ENCODE measurements around the gene OPN1SW. TPM values are rescaled to one million over a fixed set of nuclear protein-coding genes. Genes with fewer than 3 reads are reported as not detected.

OPN1SW gene
- polyA plus RNA-seq, 3 donors, result not detected

- no peak overlapping the region for H3K27ac ChIP-seq (ENCODE audit: low read depth, low read length)
- 7 to 12% (median 8%) methylated on average over 13 of the region's 13 CpGs for WGBS, 3 donors
Observed at GRCh38 chr7:128739990-128740682, 35.5 kb downstream of the OPN1SW start.

GRCh38 chr7:128739048-128739962 is 36.3 kb downstream of the OPN1SW start, which contains the start of gene CALU:
Gene CALU (plus strand): TSS chr7:128739359. CDS start chr7:128748584, 9,225 bp downstream.
- 0% methylated on average over 74 of the region's 74 CpGs for WGBS, 3 donors
- peak within 1 kb of the TSS; percentile 48 for H3K27ac ChIP-seq (ENCODE audit: low read depth, low read length)

GRCh38 chr7:128738570-128739047 is 37.0 kb downstream of the OPN1SW start:
- WGBS, 3 donors, result 1 to 4% (median 2%) methylated on average over 8 of the region's 8 CpGs
- H3K27ac ChIP-seq (ENCODE audit: low read depth, low read length), result no peak overlapping the region

- H3K27ac ChIP-seq (ENCODE audit: low read depth, low read length), result no peak overlapping the region
- 36 to 48% (median 37%) methylated on average over 1 of the region's 1 CpG for WGBS, 3 donors
Observed at GRCh38 chr7:128737867-128738385, 37.7 kb downstream of the OPN1SW start.

- WGBS, 3 donors, result 79 to 96% (median 94%) methylated on average over 4 of the region's 4 CpGs
- H3K27ac ChIP-seq (ENCODE audit: low read depth, low read length), result no peak overlapping the region
Observed at GRCh38 chr7:128737441-128737840, 38.2 kb downstream of the OPN1SW start.

DNA sequence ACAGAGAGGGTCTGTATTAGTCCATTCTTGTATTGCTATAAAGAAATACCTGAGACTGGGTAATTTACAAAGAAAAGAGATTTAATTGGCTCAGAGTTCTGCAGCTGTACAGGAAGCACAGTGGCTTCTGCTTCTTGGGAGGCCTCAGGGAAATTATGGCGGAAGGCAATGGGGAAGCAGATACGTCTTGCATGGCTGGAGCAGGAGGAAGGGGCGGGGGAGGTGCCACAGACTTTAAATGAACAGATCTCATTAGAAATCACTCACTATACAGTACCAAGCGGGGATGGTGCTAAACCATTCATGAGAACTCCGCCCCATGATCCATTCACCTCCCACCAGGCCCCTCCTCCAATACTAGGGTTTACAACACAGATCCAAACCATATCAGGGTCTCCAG is 40.2 kb downstream of the OPN1SW start:
- WGBS, 3 donors, result 79 to 89% (median 81%) methylated on average over 5 of the region's 5 CpGs
- no peak overlapping the region for H3K27ac ChIP-seq (ENCODE audit: low read depth, low read length)

DNA sequence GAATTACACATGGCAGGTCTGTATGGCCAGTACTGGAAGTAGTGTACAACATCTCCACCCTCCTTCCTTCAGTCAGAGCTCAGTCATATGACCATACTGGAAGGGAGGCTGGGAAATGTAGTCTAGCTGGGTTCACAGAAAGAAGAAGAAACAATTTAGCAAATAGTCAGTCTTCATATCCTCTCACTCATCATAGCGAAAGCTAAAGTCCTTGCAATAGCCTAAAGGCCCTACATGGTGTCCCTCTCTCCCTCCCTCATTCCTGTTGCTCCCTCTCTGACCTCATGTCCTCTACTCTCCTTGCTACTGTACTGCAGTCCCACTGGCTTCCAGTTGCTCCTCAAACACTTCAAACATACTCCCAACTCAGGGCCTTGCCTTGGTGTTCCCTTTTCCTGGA is 40.7 kb downstream of the OPN1SW start:
- H3K27ac ChIP-seq (ENCODE audit: low read depth, low read length), result no peak overlapping the region
- 93 to 100% (median 95%) methylated on average over 1 of the region's 1 CpG for WGBS, 3 donors

DNA sequence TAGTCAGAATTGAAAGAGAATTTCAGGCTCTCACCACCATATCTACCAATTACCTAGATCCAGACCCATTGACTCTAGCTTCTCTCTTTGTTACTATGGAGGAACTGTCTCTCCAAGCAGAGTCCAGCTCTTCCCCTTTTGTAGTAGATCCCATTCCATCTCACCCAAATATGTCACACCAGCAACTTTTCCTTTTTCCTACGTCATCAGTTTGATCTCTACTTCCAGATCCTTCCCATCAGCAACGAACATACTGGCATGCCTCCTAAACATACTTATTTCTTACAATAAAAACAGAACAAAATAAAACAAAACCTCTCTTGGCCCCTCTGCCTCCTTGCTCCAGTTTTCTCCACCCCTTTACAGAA is 42.3 kb downstream of the OPN1SW start:
- H3K27ac ChIP-seq (ENCODE audit: low read depth, low read length), result no peak overlapping the region
- 61 to 79% (median 72%) methylated on average over 2 of the region's 2 CpGs for WGBS, 3 donors

DNA sequence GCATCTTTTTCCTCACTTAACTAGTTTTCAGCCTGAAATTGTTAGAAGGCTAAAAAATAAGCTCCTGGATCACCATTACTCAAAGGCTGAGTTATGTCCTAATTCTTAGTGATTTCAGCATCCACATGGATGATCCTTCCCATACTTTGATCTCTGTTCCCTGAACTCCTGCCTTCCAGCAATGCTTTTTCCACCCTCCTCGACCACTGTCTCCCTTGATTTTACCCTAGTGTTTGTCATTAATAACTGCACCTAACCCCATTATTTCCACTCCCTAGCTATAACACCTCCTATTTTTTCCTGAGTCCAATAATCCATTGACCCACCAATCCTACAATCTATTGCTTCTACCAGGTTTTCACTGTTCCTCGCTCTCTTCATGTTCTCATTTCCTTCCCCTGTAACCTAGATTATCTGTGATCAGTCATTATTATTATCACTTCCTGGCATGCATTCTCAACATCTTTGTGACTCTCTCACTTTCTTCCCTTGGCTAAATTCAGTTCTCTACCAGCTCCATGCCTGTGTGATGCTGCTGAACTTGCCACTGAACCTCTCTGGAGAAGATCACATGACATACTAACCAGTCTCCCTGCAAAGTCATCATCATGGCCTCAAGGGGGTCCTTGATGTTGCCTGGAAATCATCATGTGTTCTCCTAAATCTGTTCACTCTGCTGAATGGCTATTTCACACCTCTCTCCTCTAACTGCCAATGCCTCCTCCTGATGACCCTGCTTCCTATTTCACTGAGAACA is 42.9 kb downstream of the OPN1SW start:
- H3K27ac ChIP-seq (ENCODE audit: low read depth, low read length), result no peak overlapping the region
- 64 to 72% (median 68%) methylated on average over 2 of the region's 2 CpGs for WGBS, 3 donors

- WGBS, 3 donors, result 82 to 90% (median 86%) methylated on average over 8 of the region's 8 CpGs
- no peak overlapping the region for H3K27ac ChIP-seq (ENCODE audit: low read depth, low read length)
Observed at GRCh38 chr7:128731184-128731583, 44.4 kb downstream of the OPN1SW start.

DNA sequence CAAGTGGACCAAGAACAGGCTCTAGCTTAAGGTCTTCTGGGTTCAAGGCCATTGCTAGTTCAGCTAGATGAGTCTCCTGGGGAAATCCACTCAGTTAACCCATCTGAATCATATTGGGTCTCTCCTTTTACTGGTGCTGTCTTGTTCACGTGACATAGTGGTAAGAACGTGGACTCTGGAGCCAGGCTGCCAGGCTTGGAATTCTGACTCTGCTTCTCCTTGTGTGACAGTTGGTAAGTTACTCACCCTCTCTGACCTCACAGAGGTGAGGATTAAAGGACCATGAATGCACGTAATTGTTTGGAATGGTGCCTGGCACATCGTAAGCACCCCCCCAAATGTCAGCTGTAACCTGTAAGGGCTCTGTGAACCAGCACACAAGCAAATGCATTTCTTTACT is 46.1 kb downstream of the OPN1SW start:
- no peak overlapping the region for H3K27ac ChIP-seq (ENCODE audit: low read depth, low read length)
- 84 to 97% (median 85%) methylated on average over 4 of the region's 4 CpGs for WGBS, 3 donors

DNA sequence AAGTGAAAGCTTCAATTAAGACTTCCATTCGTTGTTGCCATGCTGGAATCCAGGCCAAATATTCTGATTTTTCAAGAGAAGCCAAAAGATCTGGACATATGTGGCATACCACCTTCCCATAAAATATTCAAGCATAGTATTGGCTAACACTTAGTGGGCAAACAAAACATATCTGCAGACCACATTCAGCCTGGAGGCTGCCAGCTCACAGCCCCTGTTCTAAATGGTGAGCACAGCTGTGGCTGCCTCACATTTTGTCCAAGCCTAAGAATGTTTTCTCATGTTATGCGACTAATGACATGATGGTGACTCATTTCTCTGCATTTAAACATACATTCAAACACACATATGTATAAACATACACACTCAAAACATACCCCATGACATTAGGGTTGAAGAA is 47.0 kb downstream of the OPN1SW start:
- 62 to 73% (median 73%) methylated on average over 2 of the region's 2 CpGs for WGBS, 3 donors
- H3K27ac ChIP-seq (ENCODE audit: low read depth, low read length), result no peak overlapping the region

GRCh38 chr7:128727239-128727638 is 48.4 kb downstream of the OPN1SW start:
- no peak overlapping the region for H3K27ac ChIP-seq (ENCODE audit: low read depth, low read length)
- 91 to 98% (median 92%) methylated on average over 4 of the region's 4 CpGs for WGBS, 3 donors

DNA sequence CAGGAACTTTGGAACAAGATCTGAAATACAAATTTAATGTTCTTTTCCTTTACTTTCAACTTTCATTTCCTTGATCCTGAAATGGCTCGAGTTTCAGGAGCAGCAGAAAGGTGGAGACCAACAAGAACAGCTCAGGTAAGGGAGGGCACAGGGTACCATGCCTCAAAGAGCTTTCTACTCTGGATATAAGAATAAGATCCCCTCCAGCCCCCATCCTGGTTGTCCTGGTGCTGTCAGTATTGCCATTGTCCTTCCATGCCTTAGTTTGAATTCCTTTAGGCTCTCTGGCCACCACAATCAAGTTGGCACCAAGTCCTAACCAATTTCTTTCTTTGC is 48.9 kb downstream of the OPN1SW start:
- H3K27ac ChIP-seq (ENCODE audit: low read depth, low read length), result no peak overlapping the region
- WGBS, 3 donors, result 19 to 45% (median 36%) methylated on average over 1 of the region's 1 CpG

DNA sequence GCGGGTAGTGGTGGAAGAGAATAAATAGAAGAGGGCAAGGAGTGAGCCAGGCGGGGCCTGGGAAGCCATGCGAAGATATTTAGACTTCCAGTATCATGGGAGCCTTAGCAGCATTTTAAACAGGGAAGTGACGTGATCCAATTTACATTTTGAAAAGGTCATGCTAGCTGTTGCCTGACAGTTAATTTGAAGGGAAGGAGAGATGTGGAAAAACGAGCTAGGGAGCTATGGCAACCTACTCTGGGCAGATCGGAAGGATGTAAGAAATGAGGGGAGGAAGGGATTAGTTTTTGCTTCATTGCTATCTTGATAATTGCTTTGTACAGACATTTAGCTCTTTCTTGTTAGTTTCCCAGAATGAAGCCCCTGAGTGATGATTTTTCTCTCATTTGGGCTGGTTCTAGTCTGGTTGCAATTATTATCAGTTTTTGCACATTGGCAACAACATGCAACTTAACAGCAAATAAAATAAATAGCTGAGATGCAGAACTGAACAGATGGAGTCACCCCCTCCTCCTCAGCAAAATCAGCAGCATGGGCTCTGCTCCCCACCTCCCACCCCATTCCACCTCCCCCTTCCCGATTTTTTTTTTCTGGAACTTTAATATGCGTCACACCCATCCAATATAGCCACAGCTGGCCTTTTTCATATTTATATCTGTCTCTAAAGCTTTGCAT is 49.4 kb downstream of the OPN1SW start:
- WGBS, 3 donors, result 70 to 76% (median 75%) methylated on average over 8 of the region's 8 CpGs
- no peak overlapping the region for H3K27ac ChIP-seq (ENCODE audit: low read depth, low read length)

- WGBS, 3 donors, result 88 to 93% (median 93%) methylated on average over 2 of the region's 2 CpGs
- no peak overlapping the region for H3K27ac ChIP-seq (ENCODE audit: low read depth, low read length)
Observed at GRCh38 chr7:128725531-128725930, 50.1 kb downstream of the OPN1SW start.

DNA sequence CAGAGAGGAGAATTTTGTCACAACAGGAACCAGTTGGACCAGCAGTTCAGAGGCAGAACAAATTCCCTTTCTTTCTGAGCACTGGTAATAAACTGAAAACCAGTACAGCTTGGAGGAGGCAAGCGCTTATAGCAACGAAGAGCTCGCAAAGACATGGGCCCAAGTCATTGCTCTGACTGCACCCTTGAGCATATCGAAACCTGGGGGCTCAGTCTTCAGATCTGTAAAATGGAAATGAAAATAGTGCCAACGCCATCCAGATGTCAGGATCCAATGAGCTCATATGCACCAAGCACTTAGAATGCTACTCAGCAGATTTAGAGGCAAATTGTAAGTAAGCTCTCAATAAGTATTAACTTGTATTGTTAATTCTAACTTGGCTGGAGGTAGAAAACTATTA is 50.9 kb downstream of the OPN1SW start:
- H3K27ac ChIP-seq (ENCODE audit: low read depth, low read length), result no peak overlapping the region
- WGBS, 3 donors, result 85 to 96% (median 93%) methylated on average over 5 of the region's 5 CpGs
